ENCODE data around the gene OR5AP2.
"Not testable (repeated sequence)": the region's sequence is repeated elsewhere in the genome, so short reads cannot be mapped to it uniquely, and the experiment has no call there.

Gene OR5AP2

GRCh38 chr11:56642339-56642738 lies at the start of gene OR5AP2:
OR5AP2 (minus strand) TSS chr11:56642439; CDS start chr11:56642439, 0 bp downstream.
- no peak for DNase-seq (ENCODE audit: low spot score)
- ChIA-PET CTCF (no interaction called here), POLR2A (ENCODE audit: low non-redundant PET) (no interaction called here)
- H3K27ac ChIP-seq, result no peak within 1 kb of the TSS
- TF ChIP-seq CTCF (conservative IDR thresholded peaks at IDR 0.05; ENCODE audit: low read depth), result no peak

- POLR2A ChIA-PET (ENCODE audit: low non-redundant PET); H3K27ac ChIP-seq; DNase-seq (ENCODE audit: low spot score); CTCF ChIA-PET: not testable (repeated sequence)
Measured at GRCh38 chr11:56691179-56691578, 48.9 kb upstream of the OR5AP2 start.

GRCh38 chr11:56688554-56689100 lies 46.4 kb upstream of the OR5AP2 start:
- ChIA-PET CTCF (interaction anchor here (0.6 kb wide), 2 partner anchors 9 to 319 kb away, joined by 3 read pairs; no protein-coding TSS in a partner anchor), POLR2A (ENCODE audit: low non-redundant PET) (no interaction called here)
- H3K27ac ChIP-seq, result no peak overlapping the region
- no peak for DNase-seq (ENCODE audit: low spot score)
- TF ChIP-seq CTCF (conservative IDR thresholded peaks at IDR 0.05; ENCODE audit: low read depth), result no peak

GRCh38 chr11:56670984-56671383 lies 28.7 kb upstream of the OR5AP2 start:
- ChIA-PET CTCF (no interaction called here), POLR2A (ENCODE audit: low non-redundant PET) (no interaction called here)
- TF ChIP-seq CTCF (conservative IDR thresholded peaks at IDR 0.05; ENCODE audit: low read depth), result no peak
- no peak overlapping the region for H3K27ac ChIP-seq
- no peak for DNase-seq (ENCODE audit: low spot score)

- no peak within 1 kb of the TSS for H3K27ac ChIP-seq
- ChIA-PET POLR2A (ENCODE audit: low non-redundant PET) (no interaction called here), CTCF (no interaction called here)
- no peak for TF ChIP-seq CTCF (conservative IDR thresholded peaks at IDR 0.05; ENCODE audit: low read depth)
- no peak for DNase-seq (ENCODE audit: low spot score)
Measured at GRCh38 chr11:56663386-56663785, 21.1 kb upstream of the OR5AP2 start, which contains the start of gene OR5AR1. OR5AR1 (plus strand) TSS chr11:56663686; CDS start chr11:56663686, 0 bp downstream.

- no peak for TF ChIP-seq CTCF (conservative IDR thresholded peaks at IDR 0.05; ENCODE audit: low read depth)
- CTCF ChIA-PET, result no interaction called here
- no peak for DNase-seq (ENCODE audit: low spot score)
- H3K27ac ChIP-seq, result no peak overlapping the region
- POLR2A ChIA-PET (ENCODE audit: low non-redundant PET), result no interaction called here
Measured at GRCh38 chr11:56659755-56660154, 17.5 kb upstream of the OR5AP2 start.

- CTCF ChIA-PET, result no interaction called here
- no peak for DNase-seq (ENCODE audit: low spot score)
- H3K27ac ChIP-seq, result no peak overlapping the region
- TF ChIP-seq CTCF (conservative IDR thresholded peaks at IDR 0.05; ENCODE audit: low read depth), result no peak
- POLR2A ChIA-PET (ENCODE audit: low non-redundant PET), result no interaction called here
Measured at GRCh38 chr11:56637500-56637899, 4.7 kb downstream of the OR5AP2 start.

Measured in RWPE1 (cell line).